Right lobe of liver (tissue), 6 donors: ENCODE data around the gene MIA. TPM values are rescaled to one million over a fixed set of nuclear protein-coding genes. Genes with fewer than 3 reads are reported as not detected.
"Not testable (repeated sequence)": the region's sequence is repeated elsewhere in the genome, so short reads cannot be mapped to it uniquely, and the experiment has no call there.

Experiments used
- ATAC-seq, 4 donors: fragments of 200-7000 bp; cut with Tn5 transposase; one replicate each; pipeline ENCODE4 v1.9.1; 2020; ENCODE audit warnings: mild to moderate bottlenecking in 4 of 4, moderate library complexity in 4 of 4
- DNase-seq, 3 donors: peaks; one replicate each; pipeline ENCODE4 v3.0.0-alpha.2; 2020
- H3K27ac ChIP-seq, 3 donors: fragments of 200-600 bp; one replicate each; pipeline ENCODE4 v1.8.0; 2022
- H3K27me3 ChIP-seq, 2 donors: fragments of 200-600 bp; one replicate each; pipeline ENCODE4 v1.8.0; 2022
- H3K36me3 ChIP-seq, 4 donors: fragments of 200-600 bp; sonication (generic) in 1 of 4; one replicate each; pipeline versions ENCODE4 v1.5.1 to v1.8.0; 2017 to 2022; ENCODE audit warnings: control low read depth in 1 of 4
- H3K4me1 ChIP-seq, 4 donors: fragments of 200-600 bp; sonication (generic) in 1 of 4; one replicate each; pipeline versions ENCODE4 v1.5.1 to v1.8.0; 2017 to 2022; ENCODE audit warnings: control low read depth in 1 of 4
- H3K4me3 ChIP-seq, 3 donors: fragments of 200-600 bp; one replicate each; pipeline ENCODE4 v1.8.0; 2022
- H3K9me3 ChIP-seq, 4 donors: fragments of 200-600 bp; sonication (generic) in 1 of 4; one replicate each; pipeline versions ENCODE4 v1.5.1 to v1.8.0; 2017 to 2022; ENCODE audit warnings: control low read depth in 1 of 4
- POLR2A ChIP-seq: fragments of 450-650 bp; IDR thresholded peaks from one replicate; pipeline ENCODE4 v1.6.1; 2017; ENCODE audit warnings: antibody characterized with exemption, mild to moderate bottlenecking
- WGBS: methylation state at CpG from one replicate; pipeline ENCODE4 v1.1.6; 2018; ENCODE audit warnings: low coverage, low lambda C conversion rate; ENCODE audit not compliant: insufficient coverage; ENCODE audit errors: missing lambda C conversion rate; 5-methylcytosine and 5-hydroxymethylcytosine counted together
- intact Hi-C, 2 donors: fragments of 100-400 bp; cut with DNase I; formaldehyde crosslinking; loops; one replicate each; pipeline versions ENCODE4 v1.11.2 to v1.14.1; 2022
- total RNA-seq, 6 experiments: library from RNA; depleted of rRNA in 2 of 6; stranded (reverse); fragments of >200 nt in 2 of 6; fragmentation: NEBNext Ultra II Directional in 3 of 6; extraction: Animal tissue kit (Norgen Biotek cat#: 25700) in 3 of 6; gene quantifications; one replicate each; pipeline versions ENCODE4 v1.1.0 to v1.2.4, GENCODE V29; 2016 to 2023
- TF ChIP-seq, protein P1 (sequence below), 4 donors: fragments of 200-600 bp in 3 of 4; fragments of 450-650 bp in 1 of 4; IDR thresholded peaks; one replicate each; pipeline versions ENCODE4 v1.5.1 to v1.8.0; 2016 to 2022; ENCODE audit warnings: antibody characterized with exemption in 4 of 4, mild to moderate bottlenecking in 2 of 4
- donor health status: DM: no; HTN: yes; CAD: no.
- donor health status: DM: no; HTN: no; CAD: no.
- donor health status: DM: no; HTN: no; CAD: no.
- donor health status: DM: no; HTN: yes; CAD: no.
- donor health status: DM: no; HTN: yes; CAD: no.

MIA gene
- total RNA-seq, 6 experiments from 2014 or later, result 0.86 to 1.9 (median 1.1) TPM; not detected in 3

DNA sequence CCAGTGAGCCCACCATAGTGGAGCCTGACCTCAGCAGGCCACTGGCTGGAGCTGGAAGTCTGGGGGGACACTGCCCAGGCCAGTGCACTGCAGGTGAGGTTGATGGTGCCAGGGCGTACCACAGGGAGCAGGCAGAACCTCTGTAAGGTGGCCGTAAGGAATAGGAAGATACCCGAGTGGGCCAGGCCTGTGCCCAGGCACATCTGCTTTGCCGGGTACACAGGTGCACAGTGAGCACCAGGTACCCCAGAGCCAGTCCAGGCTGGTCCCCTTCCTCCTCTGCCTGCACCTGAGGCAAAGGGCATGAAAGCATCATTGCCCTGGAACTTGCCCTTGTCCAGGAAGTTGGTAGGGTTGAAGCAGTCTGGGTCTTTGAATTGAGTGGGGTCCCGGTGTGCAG, 33.2 kb downstream of the MIA start:
- H3K4me1 ChIP-seq, result peaks cover 0 to 28% (median 12%) of the 10 kb centered on the region in 4 donors
- DNase-seq, result no peak
- 92% methylated on average over 2 of the region's 5 CpGs for WGBS

DNA sequence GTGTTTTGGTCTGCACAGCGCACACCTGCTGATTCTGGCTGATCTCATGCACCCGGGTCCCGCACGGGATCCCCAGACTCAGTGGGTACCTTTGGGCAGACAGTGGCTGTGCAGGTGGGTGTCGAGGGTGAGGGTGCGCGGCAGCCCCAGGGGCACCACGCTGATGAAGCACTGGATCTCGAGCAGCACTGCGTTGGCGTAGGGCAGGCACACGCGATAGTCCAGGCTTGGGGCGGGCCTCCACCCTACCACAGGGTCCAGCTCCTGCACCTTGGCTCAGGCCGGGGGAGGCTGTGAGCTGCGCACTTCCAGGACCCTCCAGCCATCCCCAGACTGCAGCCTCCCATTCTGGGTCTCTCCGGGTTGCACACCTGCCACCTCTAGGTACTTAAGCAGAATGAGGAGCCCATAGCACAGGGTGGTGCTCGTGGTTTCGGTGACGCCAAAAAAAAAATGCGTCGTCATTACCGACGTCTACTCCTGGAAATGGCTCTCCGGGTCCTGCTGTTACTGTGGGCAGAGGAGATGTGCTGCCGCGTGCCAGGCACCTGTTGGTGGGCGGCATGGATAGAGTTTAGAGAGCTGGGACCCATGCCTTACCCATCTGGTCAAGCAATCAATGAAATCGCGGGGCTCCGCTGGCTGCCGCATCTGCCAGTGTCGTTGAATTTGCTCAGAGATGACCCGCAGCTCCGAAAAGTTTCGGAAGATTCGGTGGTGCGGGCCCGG, 34.2 kb downstream of the MIA start:
- DNase-seq (peak in 1 of 3 donors; percentile 56), ATAC-seq (no peak)
- H3K27me3 ChIP-seq, result no peaks in the 10 kb centered on the region
- TF ChIP-seq POLR2A, result no peak
- TF ChIP-seq, protein P1, sequence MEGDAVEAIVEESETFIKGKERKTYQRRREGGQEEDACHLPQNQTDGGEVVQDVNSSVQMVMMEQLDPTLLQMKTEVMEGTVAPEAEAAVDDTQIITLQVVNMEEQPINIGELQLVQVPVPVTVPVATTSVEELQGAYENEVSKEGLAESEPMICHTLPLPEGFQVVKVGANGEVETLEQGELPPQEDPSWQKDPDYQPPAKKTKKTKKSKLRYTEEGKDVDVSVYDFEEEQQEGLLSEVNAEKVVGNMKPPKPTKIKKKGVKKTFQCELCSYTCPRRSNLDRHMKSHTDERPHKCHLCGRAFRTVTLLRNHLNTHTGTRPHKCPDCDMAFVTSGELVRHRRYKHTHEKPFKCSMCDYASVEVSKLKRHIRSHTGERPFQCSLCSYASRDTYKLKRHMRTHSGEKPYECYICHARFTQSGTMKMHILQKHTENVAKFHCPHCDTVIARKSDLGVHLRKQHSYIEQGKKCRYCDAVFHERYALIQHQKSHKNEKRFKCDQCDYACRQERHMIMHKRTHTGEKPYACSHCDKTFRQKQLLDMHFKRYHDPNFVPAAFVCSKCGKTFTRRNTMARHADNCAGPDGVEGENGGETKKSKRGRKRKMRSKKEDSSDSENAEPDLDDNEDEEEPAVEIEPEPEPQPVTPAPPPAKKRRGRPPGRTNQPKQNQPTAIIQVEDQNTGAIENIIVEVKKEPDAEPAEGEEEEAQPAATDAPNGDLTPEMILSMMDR (IDR thresholded peaks at IDR 0.05), result no peak
- no peak overlapping the region for H3K27ac ChIP-seq
- peaks cover 0 to 18% (median 7%) of the 10 kb centered on the region in 4 donors for H3K4me1 ChIP-seq
- no peak overlapping the region for H3K4me3 ChIP-seq
- 92% methylated on average over 24 of the region's 39 CpGs for WGBS
- intact Hi-C loops, result loop anchor here in 1 of 2 donors (10.0 kb wide), 1 partner anchor 145 kb away; no protein-coding TSS in a partner anchor
- H3K36me3 ChIP-seq, result peaks cover 0 to 26% (median 9%) of the 10 kb centered on the region in 4 donors
- H3K9me3 ChIP-seq, result no peaks in the 10 kb centered on the region

More for the DNA sequence above, 33.2 kb downstream of the MIA start:
- ATAC-seq, result no peak
- intact Hi-C loops, result loop anchor here in 1 of 2 donors (10.0 kb wide), 1 partner anchor 144 kb away; no protein-coding TSS in a partner anchor
- Histone ChIP-seq H3K36me3 (peaks cover 0 to 26% (median 9%) of the 10 kb centered on the region in 4 donors), H3K9me3 (no peaks in the 10 kb centered on the region), H3K4me3 (no peak overlapping the region), H3K27ac (no peak overlapping the region), H3K27me3 (no peaks in the 10 kb centered on the region)
- TF ChIP-seq, protein P1 (IDR thresholded peaks at IDR 0.05), result no peak
- no peak for TF ChIP-seq POLR2A

DNA sequence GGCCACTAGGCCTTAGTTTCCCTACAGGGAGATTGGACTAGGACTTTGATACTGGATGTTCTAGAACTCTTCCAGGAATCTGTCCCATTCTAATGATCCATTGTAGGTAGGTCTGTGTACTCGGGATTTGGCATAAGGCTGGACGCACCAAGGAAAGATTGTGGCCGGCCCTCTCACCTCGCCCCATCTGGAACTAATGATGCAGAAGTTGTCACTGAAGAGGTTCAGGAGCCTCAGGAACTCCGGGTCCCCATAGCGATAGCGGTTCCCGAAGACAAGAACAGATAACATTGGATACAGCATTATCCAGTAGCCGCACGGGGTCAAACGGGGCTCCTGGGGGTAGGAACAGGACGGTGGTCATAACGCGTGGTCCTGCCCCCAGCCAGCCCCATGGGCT, 34.8 kb downstream of the MIA start:
- Histone ChIP-seq H3K36me3 (peaks cover 0 to 26% (median 9%) of the 10 kb centered on the region in 4 donors), H3K4me1 (peaks cover 0 to 11% (median 4%) of the 10 kb centered on the region in 4 donors), H3K27ac (no peak overlapping the region), H3K9me3 (no peaks in the 10 kb centered on the region), H3K4me3 (peak overlapping the region in 1 of 3 donors; percentile 16), H3K27me3 (no peaks in the 10 kb centered on the region)
- TF ChIP-seq, protein P1 (IDR thresholded peaks at IDR 0.05), result no peak
- TF ChIP-seq POLR2A, result no peak
- ATAC-seq (no peak), DNase-seq (no peak)
- intact Hi-C loops, result no loop called here
- 60% methylated on average over 2 of the region's 14 CpGs for WGBS

- H3K36me3 ChIP-seq, result peaks cover 0 to 26% (median 9%) of the 10 kb centered on the region in 4 donors
- H3K27ac ChIP-seq, result peak overlapping the region in 1 of 3 donors; percentile 24
- H3K4me3 ChIP-seq, result peak overlapping the region in 2 of 3 donors; percentile 16 to 45
- 15% methylated on average over 17 of the region's 65 CpGs for WGBS
- TF ChIP-seq, protein P1 (IDR thresholded peaks at IDR 0.05), result peak in 1 of 4 donors; percentile 13
- DNase-seq, result peak; percentile 71 to 79 (median 78)
- peak; percentile 78 to 92 (median 83) for ATAC-seq
- intact Hi-C loops, H3K9me3 ChIP-seq, H3K27me3 ChIP-seq, H3K4me1 ChIP-seq: not testable (repeated sequence)
Observed at GRCh38 chr19:40810649-40811408, 35.5 kb downstream of the MIA start.
